ENCODE measurements around the gene CREB5. TPM values are rescaled to one million over a fixed set of nuclear protein-coding genes. Genes with fewer than 3 reads are reported as not detected.

Gene CREB5
- total and polyA plus RNA-seq, 2 of the 8 experiments (the other 6 are each of a cell fraction or from before 2014, with no cell fraction given) = 2.4 to 2.7 TPM

DNA sequence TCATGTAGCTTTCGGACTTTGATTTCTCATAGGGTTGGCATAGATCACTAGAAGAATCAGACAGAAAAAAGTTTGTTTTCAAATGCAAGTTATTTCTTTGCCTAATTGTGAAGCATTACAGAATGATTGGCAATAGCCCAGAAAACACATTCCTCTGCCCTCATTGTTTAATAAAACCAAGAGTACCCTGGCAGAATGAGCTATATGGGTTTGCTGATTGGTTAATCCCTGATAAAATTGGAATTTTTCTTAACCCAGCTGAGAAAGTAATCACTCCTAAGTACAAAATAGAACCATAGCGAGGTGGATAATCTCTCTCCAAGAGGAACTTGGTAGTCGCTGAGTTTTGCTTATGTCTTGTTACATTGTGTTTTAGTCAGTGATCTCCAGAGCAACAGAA is 30.9 kb upstream of the CREB5 start (continued):
- TF ChIP-seq, protein P1, sequence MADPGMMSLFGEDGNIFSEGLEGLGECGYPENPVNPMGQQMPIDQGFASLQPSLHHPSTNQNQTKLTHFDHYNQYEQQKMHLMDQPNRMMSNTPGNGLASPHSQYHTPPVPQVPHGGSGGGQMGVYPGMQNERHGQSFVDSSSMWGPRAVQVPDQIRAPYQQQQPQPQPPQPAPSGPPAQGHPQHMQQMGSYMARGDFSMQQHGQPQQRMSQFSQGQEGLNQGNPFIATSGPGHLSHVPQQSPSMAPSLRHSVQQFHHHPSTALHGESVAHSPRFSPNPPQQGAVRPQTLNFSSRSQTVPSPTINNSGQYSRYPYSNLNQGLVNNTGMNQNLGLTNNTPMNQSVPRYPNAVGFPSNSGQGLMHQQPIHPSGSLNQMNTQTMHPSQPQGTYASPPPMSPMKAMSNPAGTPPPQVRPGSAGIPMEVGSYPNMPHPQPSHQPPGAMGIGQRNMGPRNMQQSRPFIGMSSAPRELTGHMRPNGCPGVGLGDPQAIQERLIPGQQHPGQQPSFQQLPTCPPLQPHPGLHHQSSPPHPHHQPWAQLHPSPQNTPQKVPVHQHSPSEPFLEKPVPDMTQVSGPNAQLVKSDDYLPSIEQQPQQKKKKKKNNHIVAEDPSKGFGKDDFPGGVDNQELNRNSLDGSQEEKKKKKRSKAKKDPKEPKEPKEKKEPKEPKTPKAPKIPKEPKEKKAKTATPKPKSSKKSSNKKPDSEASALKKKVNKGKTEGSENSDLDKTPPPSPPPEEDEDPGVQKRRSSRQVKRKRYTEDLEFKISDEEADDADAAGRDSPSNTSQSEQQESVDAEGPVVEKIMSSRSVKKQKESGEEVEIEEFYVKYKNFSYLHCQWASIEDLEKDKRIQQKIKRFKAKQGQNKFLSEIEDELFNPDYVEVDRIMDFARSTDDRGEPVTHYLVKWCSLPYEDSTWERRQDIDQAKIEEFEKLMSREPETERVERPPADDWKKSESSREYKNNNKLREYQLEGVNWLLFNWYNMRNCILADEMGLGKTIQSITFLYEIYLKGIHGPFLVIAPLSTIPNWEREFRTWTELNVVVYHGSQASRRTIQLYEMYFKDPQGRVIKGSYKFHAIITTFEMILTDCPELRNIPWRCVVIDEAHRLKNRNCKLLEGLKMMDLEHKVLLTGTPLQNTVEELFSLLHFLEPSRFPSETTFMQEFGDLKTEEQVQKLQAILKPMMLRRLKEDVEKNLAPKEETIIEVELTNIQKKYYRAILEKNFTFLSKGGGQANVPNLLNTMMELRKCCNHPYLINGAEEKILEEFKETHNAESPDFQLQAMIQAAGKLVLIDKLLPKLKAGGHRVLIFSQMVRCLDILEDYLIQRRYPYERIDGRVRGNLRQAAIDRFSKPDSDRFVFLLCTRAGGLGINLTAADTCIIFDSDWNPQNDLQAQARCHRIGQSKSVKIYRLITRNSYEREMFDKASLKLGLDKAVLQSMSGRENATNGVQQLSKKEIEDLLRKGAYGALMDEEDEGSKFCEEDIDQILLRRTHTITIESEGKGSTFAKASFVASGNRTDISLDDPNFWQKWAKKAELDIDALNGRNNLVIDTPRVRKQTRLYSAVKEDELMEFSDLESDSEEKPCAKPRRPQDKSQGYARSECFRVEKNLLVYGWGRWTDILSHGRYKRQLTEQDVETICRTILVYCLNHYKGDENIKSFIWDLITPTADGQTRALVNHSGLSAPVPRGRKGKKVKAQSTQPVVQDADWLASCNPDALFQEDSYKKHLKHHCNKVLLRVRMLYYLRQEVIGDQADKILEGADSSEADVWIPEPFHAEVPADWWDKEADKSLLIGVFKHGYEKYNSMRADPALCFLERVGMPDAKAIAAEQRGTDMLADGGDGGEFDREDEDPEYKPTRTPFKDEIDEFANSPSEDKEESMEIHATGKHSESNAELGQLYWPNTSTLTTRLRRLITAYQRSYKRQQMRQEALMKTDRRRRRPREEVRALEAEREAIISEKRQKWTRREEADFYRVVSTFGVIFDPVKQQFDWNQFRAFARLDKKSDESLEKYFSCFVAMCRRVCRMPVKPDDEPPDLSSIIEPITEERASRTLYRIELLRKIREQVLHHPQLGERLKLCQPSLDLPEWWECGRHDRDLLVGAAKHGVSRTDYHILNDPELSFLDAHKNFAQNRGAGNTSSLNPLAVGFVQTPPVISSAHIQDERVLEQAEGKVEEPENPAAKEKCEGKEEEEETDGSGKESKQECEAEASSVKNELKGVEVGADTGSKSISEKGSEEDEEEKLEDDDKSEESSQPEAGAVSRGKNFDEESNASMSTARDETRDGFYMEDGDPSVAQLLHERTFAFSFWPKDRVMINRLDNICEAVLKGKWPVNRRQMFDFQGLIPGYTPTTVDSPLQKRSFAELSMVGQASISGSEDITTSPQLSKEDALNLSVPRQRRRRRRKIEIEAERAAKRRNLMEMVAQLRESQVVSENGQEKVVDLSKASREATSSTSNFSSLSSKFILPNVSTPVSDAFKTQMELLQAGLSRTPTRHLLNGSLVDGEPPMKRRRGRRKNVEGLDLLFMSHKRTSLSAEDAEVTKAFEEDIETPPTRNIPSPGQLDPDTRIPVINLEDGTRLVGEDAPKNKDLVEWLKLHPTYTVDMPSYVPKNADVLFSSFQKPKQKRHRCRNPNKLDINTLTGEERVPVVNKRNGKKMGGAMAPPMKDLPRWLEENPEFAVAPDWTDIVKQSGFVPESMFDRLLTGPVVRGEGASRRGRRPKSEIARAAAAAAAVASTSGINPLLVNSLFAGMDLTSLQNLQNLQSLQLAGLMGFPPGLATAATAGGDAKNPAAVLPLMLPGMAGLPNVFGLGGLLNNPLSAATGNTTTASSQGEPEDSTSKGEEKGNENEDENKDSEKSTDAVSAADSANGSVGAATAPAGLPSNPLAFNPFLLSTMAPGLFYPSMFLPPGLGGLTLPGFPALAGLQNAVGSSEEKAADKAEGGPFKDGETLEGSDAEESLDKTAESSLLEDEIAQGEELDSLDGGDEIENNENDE (IDR thresholded peaks at IDR 0.05; ENCODE audit: insufficient replicate concordance, low read length) = no peak
- TF ChIP-seq YY1 (IDR thresholded peaks at IDR 0.05; ENCODE audit: low read depth, low read length) = no peak
- TF ChIP-seq SIN3A (conservative IDR thresholded peaks at IDR 0.05 in 1 of 2, IDR thresholded peaks at IDR 0.05 in 1 of 2; ENCODE audit: low read depth in 1 of 2, low read length in 2 of 2) = no peak
- TF ChIP-seq BRCA1 (IDR thresholded peaks at IDR 0.05; ENCODE audit: low read depth, low read length) = no peak
- no peak for TF ChIP-seq SRF (IDR thresholded peaks at IDR 0.05; ENCODE audit: low read depth, low read length)
- no peak for TF ChIP-seq SP1 (IDR thresholded peaks at IDR 0.05; ENCODE audit: low read depth, low read length)
- TF ChIP-seq POU5F1 (IDR thresholded peaks at IDR 0.05; ENCODE audit: low read depth, low read length) = no peak
- no peak for TF ChIP-seq KDM1A (IDR thresholded peaks at IDR 0.05; ENCODE audit: borderline replicate concordance, low read length)
- no peak for TF ChIP-seq POLR2A (IDR thresholded peaks at IDR 0.05; ENCODE audit: control extremely low read depth in 1 of 2, low read depth in 2 of 2, low read length in 2 of 2)
- TF ChIP-seq JUND (IDR thresholded peaks at IDR 0.05; ENCODE audit: low read length) = no peak
